Jurkat, Clone E6-1 (cell line): ENCODE measurements around the gene RAD54L.

ENCODE experiments used
- DNase-seq: peaks from one replicate; pipeline ENCODE4 v3.0.0-alpha.2; 2011; ENCODE audit warnings: low read depth, low spot score
- H3K4me3 ChIP-seq: 2 replicates; pipeline ENCODE4 v1.5.1; 2011; ENCODE audit warnings: mild to moderate bottlenecking, low read length, control low read depth, moderate library complexity

Gene RAD54L

GRCh38 chr1:46280092-46280491, 32.5 kb downstream of the RAD54L start:
- no peak overlapping the region for H3K4me3 ChIP-seq
- no peak for DNase-seq

- H3K4me3 ChIP-seq, result no peak overlapping the region
These were observed 33.5 kb downstream of the RAD54L start for GRCh38 chr1:46281021-46281420.

GRCh38 chr1:46284058-46284457, 36.5 kb downstream of the RAD54L start:
- H3K4me3 ChIP-seq, result no peak overlapping the region
- no peak for DNase-seq

More at GRCh38 chr1:46281021-46281420, 33.5 kb downstream of the RAD54L start:
- DNase-seq, result no peak

GRCh38 chr1:46284597-46285564, 37.3 kb downstream of the RAD54L start:
- no peak for DNase-seq
- H3K4me3 ChIP-seq, result no peak overlapping the region

- H3K4me3 ChIP-seq, result no peak overlapping the region
- DNase-seq, result peak; percentile 93
These were observed 38.3 kb downstream of the RAD54L start for GRCh38 chr1:46285730-46286477.

GRCh38 chr1:46288485-46289133, 41.0 kb downstream of the RAD54L start:
- no peak for DNase-seq
- no peak overlapping the region for H3K4me3 ChIP-seq

- DNase-seq, result no peak
- H3K4me3 ChIP-seq, result no peak overlapping the region
These were observed 41.6 kb downstream of the RAD54L start for GRCh38 chr1:46289134-46289494.

GRCh38 chr1:46289976-46290375, 42.4 kb downstream of the RAD54L start:
- H3K4me3 ChIP-seq, result no peak overlapping the region
- DNase-seq, result no peak

- DNase-seq, result no peak
These were observed 47.7 kb downstream of the RAD54L start for GRCh38 chr1:46295306-46295705.

GRCh38 chr1:46298387-46298786, 50.8 kb downstream of the RAD54L start:
- DNase-seq, result no peak
- H3K4me3 ChIP-seq, result no peak overlapping the region

More at GRCh38 chr1:46295306-46295705, 47.7 kb downstream of the RAD54L start:
- H3K4me3 ChIP-seq, result no peak overlapping the region

GRCh38 chr1:46300673-46301405, 53.3 kb downstream of the RAD54L start:
- no peak for DNase-seq
- H3K4me3 ChIP-seq, result peak overlapping the region; percentile 98

GRCh38 chr1:46301406-46301807, 53.8 kb downstream of the RAD54L start:
- no peak for DNase-seq
- H3K4me3 ChIP-seq, result peak overlapping the region; percentile 98

- H3K4me3 ChIP-seq, result peak overlapping the region; percentile 98
- no peak for DNase-seq
These were observed 54.5 kb downstream of the RAD54L start for GRCh38 chr1:46301808-46302640.

- peak overlapping the region; percentile 98 for H3K4me3 ChIP-seq
- no peak for DNase-seq
These were observed 55.1 kb downstream of the RAD54L start for GRCh38 chr1:46302641-46303037.

GRCh38 chr1:46303038-46303871, 55.7 kb downstream of the RAD54L start, which contains the start of the genes LRRC41 and UQCRH:
TSS of gene LRRC41 (minus strand) at chr1:46303616. CDS start at chr1:46303322, 294 bp downstream.
TSS of gene UQCRH (plus strand) at chr1:46303698. CDS start at chr1:46303767, 69 bp downstream.
- H3K4me3 ChIP-seq, result peak within 1 kb of the TSS; percentile 98
- DNase-seq, result peak; percentile 92

GRCh38 chr1:46303872-46304326, 56.3 kb downstream of the RAD54L start:
- no peak for DNase-seq
- peak overlapping the region; percentile 98 for H3K4me3 ChIP-seq

GRCh38 chr1:46306159-46306530, 58.6 kb downstream of the RAD54L start:
- H3K4me3 ChIP-seq, result no peak overlapping the region
- DNase-seq, result no peak
